Neural cell (in vitro differentiated cells): ENCODE measurements around the gene AGRN. TPM values are rescaled to one million over a fixed set of nuclear protein-coding genes. Genes with fewer than 3 reads are reported as not detected.

ENCODE experiments used
- H2AFZ ChIP-seq: fragments of 200-600, 300-800 bp; sonication (generic), shearing (Covaris generic); 2 replicates; pipeline ENCODE4 v1.6.0; 2014; ENCODE audit warnings: low read depth, mild to moderate bottlenecking, antibody characterized with exemption, low read length, moderate library complexity
- H3F3A ChIP-seq: fragments of 200-600 bp; shearing (Covaris generic); 2 replicates; pipeline ENCODE4 v1.6.1; 2016; ENCODE audit warnings: mild to moderate bottlenecking, moderate library complexity, mixed read lengths, antibody characterized with exemption, low read length; ENCODE audit not compliant: insufficient read depth, poor library complexity, severe bottlenecking
- H3K27ac ChIP-seq: fragments of 200-600, 300-800 bp; sonication (generic), shearing (Covaris generic); 2 replicates; pipeline ENCODE4 v1.5.1; 2014; ENCODE audit warnings: mild to moderate bottlenecking, low read length, moderate library complexity
- H3K27me3 ChIP-seq: fragments of 300-800, 200-600 bp; sonication (generic), shearing (Covaris generic); 2 replicates; pipeline ENCODE4 v1.6.0; 2014; ENCODE audit warnings: mild to moderate bottlenecking, low read depth, low read length, moderate library complexity; ENCODE audit not compliant: insufficient read depth
- H3K36me3 ChIP-seq: fragments of 300-800, 200-600 bp; sonication (generic), shearing (Covaris generic); 2 replicates; pipeline ENCODE4 v1.5.1; 2014; ENCODE audit warnings: mild to moderate bottlenecking, antibody characterized with exemption, low read length, moderate library complexity; ENCODE audit not compliant: insufficient read depth
- H3K4me2 ChIP-seq: fragments of 300-800, 200-600 bp; sonication (generic), shearing (Covaris generic); 2 replicates; pipeline ENCODE4 v1.6.0; 2014; ENCODE audit warnings: mild to moderate bottlenecking, low read length
- H3K4me3 ChIP-seq: fragments of 300-800, 200-600 bp; sonication (generic), shearing (Covaris generic); 2 replicates; pipeline ENCODE4 v1.5.1; 2014; ENCODE audit warnings: mild to moderate bottlenecking, low read length, moderate library complexity
- H3K79me2 ChIP-seq: fragments of 200-600 bp; shearing (Covaris generic); replicated peaks from 2 replicates; pipeline ENCODE4 v1.6.0; 2014; ENCODE audit warnings: mild to moderate bottlenecking, low read length, moderate library complexity; ENCODE audit not compliant: insufficient read depth
- H3K9ac ChIP-seq: fragments of 300-800, 200-600 bp; sonication (generic), shearing (Covaris generic); 2 replicates; pipeline ENCODE4 v1.6.1; 2016; ENCODE audit warnings: mild to moderate bottlenecking, low read length, mixed read lengths
- H3K9me2 ChIP-seq: fragments of 200-600 bp; shearing (Covaris generic); 2 replicates; pipeline ENCODE4 v1.6.1; 2016; ENCODE audit warnings: mild to moderate bottlenecking, low read length, mixed read lengths; ENCODE audit not compliant: insufficient read depth
- H3K9me3 ChIP-seq: fragments of 200-600, 300-800 bp; sonication (generic), shearing (Covaris generic); 2 replicates; pipeline ENCODE4 v1.6.1; 2016; ENCODE audit warnings: mild to moderate bottlenecking, mixed run types, low read length, moderate library complexity, mixed read lengths
- H4K20me1 ChIP-seq: fragments of 200-600 bp; shearing (Covaris generic); 2 replicates; pipeline ENCODE4 v1.6.1; 2016; ENCODE audit warnings: mild to moderate bottlenecking, mixed run types; ENCODE audit not compliant: insufficient read depth
- EP300 ChIP-seq: fragments of 450-650 bp; conservative IDR thresholded peaks from 2 replicates; pipeline ENCODE4 v1.6.1; 2014; ENCODE audit warnings: antibody characterized with exemption, mild to moderate bottlenecking, moderate library complexity; ENCODE audit not compliant: poor library complexity, severe bottlenecking
- EZH2 ChIP-seq: fragments of 200-600, 300-800 bp; shearing (Covaris generic), sonication (generic); IDR thresholded peaks from 2 replicates; pipeline ENCODE4 v1.6.1; 2014; ENCODE audit warnings: antibody characterized with exemption, low read length, borderline replicate concordance, mild to moderate bottlenecking; ENCODE audit not compliant: insufficient read depth, poor library complexity, severe bottlenecking
- MXI1 ChIP-seq: fragments of 450-650 bp; conservative IDR thresholded peaks from 2 replicates; pipeline ENCODE4 v1.6.1; 2014; ENCODE audit warnings: antibody characterized with exemption, mild to moderate bottlenecking; ENCODE audit not compliant: poor library complexity, severe bottlenecking
- POLR2AphosphoS5 ChIP-seq: IDR thresholded peaks from 2 replicates; pipeline ENCODE4 v1.6.1; 2012
- RAD21 ChIP-seq: fragments of 450-650 bp; conservative IDR thresholded peaks from 2 replicates; pipeline ENCODE4 v1.6.1; 2014; ENCODE audit warnings: antibody characterized with exemption, mild to moderate bottlenecking, moderate library complexity
- REST ChIP-seq: IDR thresholded peaks from 2 replicates; pipeline ENCODE4 v1.6.1; 2012; ENCODE audit warnings: borderline replicate concordance
- SMC3 ChIP-seq: fragments of 450-650 bp; conservative IDR thresholded peaks from 2 replicates; pipeline ENCODE4 v1.6.1; 2014; ENCODE audit warnings: antibody characterized with exemption, mild to moderate bottlenecking, moderate library complexity; ENCODE audit not compliant: poor library complexity
- TAF1 ChIP-seq: IDR thresholded peaks from 2 replicates; pipeline ENCODE4 v1.6.1; 2012; ENCODE audit warnings: low read depth
- polyA plus RNA-seq: library from polyadenylated mRNA; depleted of rRNA; stranded (reverse); fragments of >200 nt; gene quantifications from 2 replicates; pipeline ENCODE4 v1.2.3, GENCODE V29; 2014
- TF ChIP-seq, protein P1 (sequence below): fragments of 450-650 bp; IDR thresholded peaks from 2 replicates; pipeline ENCODE4 v1.5.1; 2014; ENCODE audit warnings: antibody characterized with exemption, mild to moderate bottlenecking, moderate library complexity; ENCODE audit not compliant: poor library complexity, severe bottlenecking

Gene AGRN
- polyA plus RNA-seq, 1 donor from 2014 or later: 104 TPM

- TF ChIP-seq SMC3 (no peak), RAD21 (no peak), REST (no peak), TAF1 (no peak), EZH2 (no peak), EP300 (no peak), POLR2AphosphoS5 (no peak), MXI1 (no peak)
- TF ChIP-seq, protein P1, sequence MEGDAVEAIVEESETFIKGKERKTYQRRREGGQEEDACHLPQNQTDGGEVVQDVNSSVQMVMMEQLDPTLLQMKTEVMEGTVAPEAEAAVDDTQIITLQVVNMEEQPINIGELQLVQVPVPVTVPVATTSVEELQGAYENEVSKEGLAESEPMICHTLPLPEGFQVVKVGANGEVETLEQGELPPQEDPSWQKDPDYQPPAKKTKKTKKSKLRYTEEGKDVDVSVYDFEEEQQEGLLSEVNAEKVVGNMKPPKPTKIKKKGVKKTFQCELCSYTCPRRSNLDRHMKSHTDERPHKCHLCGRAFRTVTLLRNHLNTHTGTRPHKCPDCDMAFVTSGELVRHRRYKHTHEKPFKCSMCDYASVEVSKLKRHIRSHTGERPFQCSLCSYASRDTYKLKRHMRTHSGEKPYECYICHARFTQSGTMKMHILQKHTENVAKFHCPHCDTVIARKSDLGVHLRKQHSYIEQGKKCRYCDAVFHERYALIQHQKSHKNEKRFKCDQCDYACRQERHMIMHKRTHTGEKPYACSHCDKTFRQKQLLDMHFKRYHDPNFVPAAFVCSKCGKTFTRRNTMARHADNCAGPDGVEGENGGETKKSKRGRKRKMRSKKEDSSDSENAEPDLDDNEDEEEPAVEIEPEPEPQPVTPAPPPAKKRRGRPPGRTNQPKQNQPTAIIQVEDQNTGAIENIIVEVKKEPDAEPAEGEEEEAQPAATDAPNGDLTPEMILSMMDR: no peak
- Histone ChIP-seq H4K20me1 (no peaks in the 10 kb centered on the region), H3K27ac (no peak overlapping the region), H3K27me3 (peaks cover 25% of the 10 kb centered on the region), H2AFZ (no peak overlapping the region), H3F3A (no peaks in the 10 kb centered on the region), H3K4me3 (no peak overlapping the region), H3K79me2 (no peaks in the 10 kb centered on the region), H3K9ac (no peak overlapping the region), H3K36me3 (no peaks in the 10 kb centered on the region), H3K9me2 (no peaks in the 10 kb centered on the region), H3K4me2 (no peak overlapping the region), H3K9me3 (no peaks in the 10 kb centered on the region)
Observed at GRCh38 chr1:974293-974640, 45.7 kb upstream of the AGRN start.

- no peaks in the 10 kb centered on the region for H3K79me2 ChIP-seq
- peaks cover 20% of the 10 kb centered on the region for H3K27me3 ChIP-seq
- H2AFZ ChIP-seq: no peak overlapping the region
- no peaks in the 10 kb centered on the region for H3K36me3 ChIP-seq
- H3K9me3 ChIP-seq: no peaks in the 10 kb centered on the region
- no peak overlapping the region for H3K9ac ChIP-seq
- H3K4me2 ChIP-seq: no peak overlapping the region
- no peak overlapping the region for H3K27ac ChIP-seq
- H3K4me3 ChIP-seq: no peak overlapping the region
- no peaks in the 10 kb centered on the region for H4K20me1 ChIP-seq
- no peaks in the 10 kb centered on the region for H3K9me2 ChIP-seq
- no peaks in the 10 kb centered on the region for H3F3A ChIP-seq
- no peak for TF ChIP-seq REST
- no peak for TF ChIP-seq MXI1
- TF ChIP-seq RAD21: no peak
- no peak for TF ChIP-seq POLR2AphosphoS5
- TF ChIP-seq, protein P1: no peak
- TF ChIP-seq TAF1: no peak
- no peak for TF ChIP-seq EP300
- TF ChIP-seq EZH2: no peak
- TF ChIP-seq SMC3: no peak
Observed at GRCh38 chr1:974687-975328, 45.1 kb upstream of the AGRN start.
